Measurements from ENCODE around the gene SCUBE1. TPM values are rescaled to one million over a fixed set of nuclear protein-coding genes. Genes with fewer than 3 reads are reported as not detected.

The SCUBE1 gene
- total and polyA plus RNA-seq, 2 experiments from 2014 or later: not detected

DNA sequence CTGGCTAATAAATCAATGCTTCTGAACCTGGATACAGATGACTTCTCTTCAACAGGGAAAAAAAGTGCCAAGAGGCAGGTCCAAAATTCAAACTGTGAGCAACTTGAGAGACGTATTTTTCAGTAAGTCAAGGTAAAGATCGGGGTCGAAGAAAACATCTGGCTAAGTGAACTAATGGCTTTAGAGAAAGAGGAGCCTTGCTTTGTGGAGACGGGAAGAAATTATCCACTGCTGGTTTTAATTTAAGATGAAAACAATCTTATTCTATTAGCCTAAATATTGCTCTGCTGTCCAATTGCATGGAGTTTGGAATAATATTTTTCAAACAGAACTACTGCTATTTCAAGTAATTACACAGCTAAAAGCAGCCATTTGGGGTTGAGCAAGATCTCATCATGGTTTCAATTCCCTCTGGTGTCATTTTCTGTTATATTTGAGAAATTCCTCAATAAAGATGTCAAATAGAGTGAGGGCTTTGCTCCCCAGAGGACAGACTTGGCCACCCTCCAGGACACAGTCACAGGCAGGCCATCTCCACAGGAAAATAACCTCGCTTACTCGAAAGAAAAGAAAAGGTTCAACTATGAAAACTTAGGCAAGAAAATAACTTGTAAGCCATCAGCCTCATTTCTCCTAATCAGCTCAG lies 29.8 kb downstream of the SCUBE1 start:
- in situ Hi-C loops (cut with MboI): no loop called here
- Histone ChIP-seq H4K20me1 (ENCODE audit: insufficient read depth) (no peaks in the 10 kb centered on the region), H3F3A (ENCODE audit: insufficient read depth) (no peaks in the 10 kb centered on the region), H3K9me2 (ENCODE audit: insufficient read depth) (no peaks in the 10 kb centered on the region), H3K9ac (no peak overlapping the region), H3K4me2 (ENCODE audit: unreplicated experiment) (no peak overlapping the region), H3K36me3 (ENCODE audit: low read depth) (no peaks in the 10 kb centered on the region), H3K27me3 (replicated peaks; ENCODE audit: insufficient read depth) (peaks cover 19% of the 10 kb centered on the region), H3K79me2 (ENCODE audit: insufficient read depth) (no peaks in the 10 kb centered on the region), H3K4me3 (no peak overlapping the region), H3K4me1 (ENCODE audit: insufficient read depth) (no peaks in the 10 kb centered on the region), H2AFZ (no peak overlapping the region), H3K27ac (no peak overlapping the region), H3K9me3 (ENCODE audit: low read depth) (no peaks in the 10 kb centered on the region)
- no peak for TF ChIP-seq EZH2 (IDR thresholded peaks at IDR 0.05; ENCODE audit: insufficient read depth, poor library complexity, severe bottlenecking)
- no peak for TF ChIP-seq EZH2phosphoT487 (IDR thresholded peaks at IDR 0.05; ENCODE audit: insufficient read depth, low read depth)
- 21% methylated on average over 6 of the region's 6 CpGs for WGBS, 2 experiments (ENCODE audit: low coverage in 1 of 2, low lambda C conversion rate in 2 of 2, missing lambda C conversion rate in 2 of 2)
- no peak for DNase-seq

DNA sequence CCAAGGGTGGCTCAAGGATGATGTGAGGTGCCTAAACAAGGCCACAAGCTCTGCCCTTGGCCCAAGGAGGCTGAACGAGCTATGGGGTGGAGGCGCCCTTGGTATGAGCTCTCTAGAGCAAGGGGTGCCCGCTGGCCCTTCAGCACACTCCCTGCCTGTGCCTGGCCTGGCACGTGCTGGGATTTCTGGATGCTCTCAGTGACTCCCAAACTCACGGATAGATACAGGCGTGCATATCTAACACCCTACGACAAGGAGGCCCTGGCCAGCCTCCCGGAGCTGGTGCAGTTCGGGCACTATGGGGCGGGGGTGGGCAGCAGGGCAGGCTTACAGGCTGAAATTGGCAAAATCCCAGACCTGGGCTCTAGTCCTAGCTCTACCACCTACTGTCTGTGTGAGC lies 30.6 kb downstream of the SCUBE1 start:
- Histone ChIP-seq H3K36me3 (ENCODE audit: low read depth) (no peaks in the 10 kb centered on the region), H3K79me2 (ENCODE audit: insufficient read depth) (no peaks in the 10 kb centered on the region), H3K9me2 (ENCODE audit: insufficient read depth) (no peaks in the 10 kb centered on the region), H4K20me1 (ENCODE audit: insufficient read depth) (no peaks in the 10 kb centered on the region), H3K4me1 (ENCODE audit: insufficient read depth) (no peaks in the 10 kb centered on the region), H3K4me2 (ENCODE audit: unreplicated experiment) (no peak overlapping the region), H3K9ac (no peak overlapping the region), H2AFZ (no peak overlapping the region), H3K27ac (no peak overlapping the region), H3F3A (ENCODE audit: insufficient read depth) (no peaks in the 10 kb centered on the region), H3K4me3 (no peak overlapping the region), H3K9me3 (ENCODE audit: low read depth) (no peaks in the 10 kb centered on the region), H3K27me3 (replicated peaks; ENCODE audit: insufficient read depth) (peaks cover 20% of the 10 kb centered on the region)
- WGBS, 2 experiments (ENCODE audit: low coverage in 1 of 2, low lambda C conversion rate in 2 of 2, missing lambda C conversion rate in 2 of 2): 66 to 67% methylated on average over 10 of the region's 10 CpGs
- no peak for DNase-seq
- in situ Hi-C loops (cut with MboI): no loop called here
- TF ChIP-seq EZH2 (IDR thresholded peaks at IDR 0.05; ENCODE audit: insufficient read depth, poor library complexity, severe bottlenecking) (no peak), EZH2phosphoT487 (IDR thresholded peaks at IDR 0.05; ENCODE audit: insufficient read depth, low read depth) (no peak)

DNA sequence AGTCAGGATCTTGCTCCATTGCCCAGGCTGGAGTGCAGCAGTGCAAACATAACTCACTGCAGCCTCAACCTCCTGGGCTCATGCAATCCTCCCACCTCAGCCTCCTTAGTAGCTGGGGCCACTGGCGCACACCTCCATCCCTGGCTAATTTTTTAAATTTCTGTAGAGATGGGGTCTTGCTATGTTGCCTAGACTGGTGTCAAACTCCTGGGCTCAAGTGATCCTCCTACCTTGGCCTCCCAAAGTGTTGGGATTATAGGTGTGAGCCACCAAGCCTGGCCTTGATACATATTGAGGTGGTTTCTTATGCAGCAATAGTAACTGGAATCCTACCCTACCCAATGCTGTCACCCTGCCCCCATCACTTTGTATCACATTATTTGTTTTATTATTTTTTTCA lies 32.4 kb downstream of the SCUBE1 start:
- H3K27me3 ChIP-seq (replicated peaks; ENCODE audit: insufficient read depth): peaks cover 35% of the 10 kb centered on the region
- no peaks in the 10 kb centered on the region for H3F3A ChIP-seq (ENCODE audit: insufficient read depth)
- no peaks in the 10 kb centered on the region for H3K4me1 ChIP-seq (ENCODE audit: insufficient read depth)
- no peaks in the 10 kb centered on the region for H4K20me1 ChIP-seq (ENCODE audit: insufficient read depth)
- H2AFZ ChIP-seq: no peak overlapping the region
- H3K36me3 ChIP-seq (ENCODE audit: low read depth): no peaks in the 10 kb centered on the region
- H3K4me2 ChIP-seq (ENCODE audit: unreplicated experiment): no peak overlapping the region
- no peak overlapping the region for H3K4me3 ChIP-seq
- WGBS, 2 experiments (ENCODE audit: low coverage in 1 of 2, low lambda C conversion rate in 2 of 2, missing lambda C conversion rate in 2 of 2): 71 to 92% methylated on average over 1 of the region's 1 CpG
- no peak overlapping the region for H3K9ac ChIP-seq
- no peak overlapping the region for H3K27ac ChIP-seq
- TF ChIP-seq EZH2 (IDR thresholded peaks at IDR 0.05; ENCODE audit: insufficient read depth, poor library complexity, severe bottlenecking) (no peak), EZH2phosphoT487 (IDR thresholded peaks at IDR 0.05; ENCODE audit: insufficient read depth, low read depth) (no peak)
- in situ Hi-C loops (cut with MboI): no loop called here
- no peaks in the 10 kb centered on the region for H3K79me2 ChIP-seq (ENCODE audit: insufficient read depth)
- no peak for DNase-seq
- H3K9me2 ChIP-seq (ENCODE audit: insufficient read depth): no peaks in the 10 kb centered on the region
- no peaks in the 10 kb centered on the region for H3K9me3 ChIP-seq (ENCODE audit: low read depth)

- DNase-seq: no peak
- Histone ChIP-seq H4K20me1 (ENCODE audit: insufficient read depth) (no peaks in the 10 kb centered on the region), H3K9me2 (ENCODE audit: insufficient read depth) (no peaks in the 10 kb centered on the region), H3K4me3 (no peak overlapping the region), H3K79me2 (ENCODE audit: insufficient read depth) (no peaks in the 10 kb centered on the region), H3K9ac (no peak overlapping the region), H3K27ac (no peak overlapping the region), H3K4me1 (ENCODE audit: insufficient read depth) (no peaks in the 10 kb centered on the region), H3K4me2 (ENCODE audit: unreplicated experiment) (no peak overlapping the region), H3K27me3 (replicated peaks; ENCODE audit: insufficient read depth) (peaks cover 34% of the 10 kb centered on the region), H2AFZ (no peak overlapping the region), H3F3A (ENCODE audit: insufficient read depth) (no peaks in the 10 kb centered on the region), H3K9me3 (ENCODE audit: low read depth) (no peaks in the 10 kb centered on the region), H3K36me3 (ENCODE audit: low read depth) (no peaks in the 10 kb centered on the region)
- in situ Hi-C loops (cut with MboI): no loop called here
- TF ChIP-seq EZH2phosphoT487 (IDR thresholded peaks at IDR 0.05; ENCODE audit: insufficient read depth, low read depth) (no peak), EZH2 (IDR thresholded peaks at IDR 0.05; ENCODE audit: insufficient read depth, poor library complexity, severe bottlenecking) (no peak)
- WGBS, 2 experiments (ENCODE audit: low coverage in 1 of 2, low lambda C conversion rate in 2 of 2, missing lambda C conversion rate in 2 of 2): 69 to 72% methylated on average over 5 of the region's 5 CpGs
Observed at GRCh38 chr22:43310311-43310710, 32.9 kb downstream of the SCUBE1 start.

Measured in GM23248 (cell line).